Dedifferentiated amniotic fluid mesenchymal stem cell (primary cell): ENCODE measurements around the gene PPT2.
"Not testable (repeated sequence)": the region's sequence is repeated elsewhere in the genome, so short reads cannot be mapped to it uniquely, and the experiment has no call there.

Experiments used
- DNase-seq: peaks from one replicate; pipeline ENCODE4 v3.0.0-alpha.2; 2016; ENCODE audit errors: extremely low spot score

The PPT2 gene

DNA sequence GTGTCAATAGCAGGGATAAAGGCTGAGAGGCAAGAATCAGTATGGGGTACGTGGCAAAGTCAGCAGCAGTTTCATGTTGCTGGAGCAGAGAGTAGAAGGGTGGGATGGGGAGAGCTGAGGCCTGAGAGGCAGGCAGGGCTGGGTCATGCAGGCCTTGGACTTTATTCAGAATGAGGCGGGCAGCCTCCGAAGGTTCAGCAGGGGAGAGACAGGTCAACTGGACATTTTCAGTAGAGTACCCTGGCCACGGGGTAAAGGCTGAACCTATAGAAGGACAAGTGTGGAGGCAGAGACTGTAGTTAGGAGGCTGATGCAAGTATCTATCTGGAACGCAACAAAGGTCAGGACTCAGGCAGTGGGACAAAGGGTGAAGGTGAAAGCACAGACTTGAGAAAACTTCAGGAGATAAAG is 56.3 kb downstream of the PPT2 start:
- no peak for DNase-seq

DNA sequence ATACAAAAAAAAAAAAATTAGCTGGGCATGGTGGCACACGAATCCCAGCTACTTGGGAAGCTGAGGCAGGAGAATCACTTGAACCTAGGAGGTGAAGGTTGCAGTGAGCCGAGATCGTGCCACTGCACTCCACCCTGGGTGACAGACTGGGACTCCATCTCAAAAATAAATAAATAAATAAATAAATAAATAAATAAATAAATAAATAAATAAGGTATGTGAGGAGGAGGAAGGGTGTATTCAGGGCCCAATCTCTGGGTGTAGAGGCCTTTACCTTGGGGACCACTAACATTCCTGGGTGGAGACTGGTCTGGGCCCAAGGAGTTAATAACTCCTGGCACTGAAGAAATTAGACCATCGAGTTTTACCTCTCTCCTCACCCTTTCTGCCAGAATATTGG is 57.5 kb downstream of the PPT2 start:
- DNase-seq = not testable (repeated sequence)

DNA sequence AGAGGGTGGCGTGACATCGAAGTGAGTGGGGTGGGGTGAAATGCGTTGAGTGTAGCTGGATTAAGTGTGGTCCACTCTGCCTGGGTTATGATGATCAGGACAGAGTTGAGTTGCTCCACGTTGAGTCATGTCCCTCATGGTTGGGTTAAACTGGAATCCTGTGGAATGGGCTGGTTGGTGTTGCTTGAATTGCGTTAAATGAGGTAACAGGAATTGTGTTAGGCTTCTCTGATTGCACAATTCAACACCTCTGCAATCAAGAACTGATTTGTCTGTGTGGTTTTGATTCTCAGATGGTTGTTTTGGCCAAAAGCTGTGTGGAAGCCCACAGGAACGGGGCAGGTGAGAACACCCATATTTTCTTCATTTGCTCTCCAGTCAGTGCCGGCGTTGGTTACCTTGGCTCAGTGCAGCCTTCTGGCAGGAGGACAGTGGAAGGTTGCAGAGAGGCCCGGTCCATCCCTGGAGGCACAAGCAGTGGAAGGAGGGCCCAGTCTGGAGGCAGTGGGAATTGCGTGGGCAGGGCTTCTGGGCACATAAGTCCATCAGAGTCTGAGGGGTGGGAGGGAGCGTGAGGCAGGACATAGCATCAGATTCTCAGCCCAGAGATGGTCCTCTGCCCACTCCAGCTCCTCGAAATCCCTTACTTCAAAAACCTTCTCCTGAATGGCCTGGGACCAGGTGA is 58.3 kb downstream of the PPT2 start:
- DNase-seq = no peak
